NT2/D1 (cell line): ENCODE results near the gene LRCH4.

Source experiments
- DNase-seq: peaks from one replicate; pipeline ENCODE4 v3.0.0-alpha.2; 2011; ENCODE audit warnings: low read depth, low spot score
- H3K27me3 ChIP-seq: 2 replicates; pipeline ENCODE4 v1.6.0; 2011; ENCODE audit warnings: mild to moderate bottlenecking; ENCODE audit not compliant: insufficient read length, insufficient read depth
- H3K36me3 ChIP-seq: 2 replicates; pipeline ENCODE4 v1.6.1; 2011; ENCODE audit warnings: mild to moderate bottlenecking, low read length, mixed read lengths; ENCODE audit not compliant: insufficient read depth, insufficient read length
- H3K4me1 ChIP-seq: 2 replicates; pipeline ENCODE4 v1.5.1; 2011; ENCODE audit not compliant: insufficient read depth, insufficient read length
- H3K4me3 ChIP-seq: 2 replicates; pipeline ENCODE4 v1.5.1; 2011; ENCODE audit warnings: low read depth; ENCODE audit not compliant: insufficient read length
- H3K9ac ChIP-seq: 2 replicates; pipeline ENCODE4 v1.6.0; 2011; ENCODE audit warnings: low read depth; ENCODE audit not compliant: insufficient read length
- H3K9me3 ChIP-seq: 2 replicates; pipeline ENCODE4 v1.5.1; 2011; ENCODE audit warnings: mild to moderate bottlenecking, low read length; ENCODE audit not compliant: insufficient read depth
- SUZ12 ChIP-seq: IDR thresholded peaks from 2 replicates; pipeline ENCODE4 v1.6.1; 2011; ENCODE audit not compliant: insufficient read length, insufficient read depth; ENCODE audit errors: extremely low read depth
- YY1 ChIP-seq: IDR thresholded peaks from 2 replicates; pipeline ENCODE4 v1.6.1; 2011; ENCODE audit not compliant: insufficient read length, insufficient read depth
- ZNF274 ChIP-seq: IDR thresholded peaks from 2 replicates; pipeline ENCODE4 v1.6.1; 2011; ENCODE audit warnings: mild to moderate bottlenecking, low read depth, low read length

LRCH4 gene

DNA sequence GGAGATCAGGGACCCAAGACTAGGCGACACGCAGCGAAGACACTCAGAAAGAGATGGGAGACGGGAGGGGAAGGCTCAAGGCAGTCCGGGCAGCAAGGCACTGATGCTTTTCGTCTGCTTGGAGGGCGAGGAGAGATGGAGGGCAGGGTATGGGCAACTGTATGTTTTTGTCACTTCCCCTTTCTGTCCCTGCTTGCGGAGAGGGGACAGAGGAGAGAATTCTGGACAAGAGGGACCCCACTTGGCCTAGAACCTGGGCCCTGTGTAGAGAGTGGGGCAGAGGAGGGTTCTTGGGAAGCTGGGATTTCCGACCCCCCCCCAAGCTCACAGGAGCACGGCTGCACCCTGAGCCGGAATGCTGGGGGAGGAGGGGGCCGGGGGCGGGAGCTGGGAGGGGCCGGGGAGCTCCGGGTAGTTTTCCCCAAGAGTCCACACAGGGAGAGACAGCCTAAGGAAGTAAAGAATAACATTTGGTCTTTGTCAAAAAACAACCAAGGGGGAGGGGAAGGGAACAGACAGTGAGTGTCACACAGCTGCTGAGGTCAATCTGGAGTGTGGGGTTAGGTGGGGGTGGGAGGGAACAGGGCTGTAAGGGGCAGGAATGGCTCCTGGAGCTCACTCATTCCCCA lies 1.8 kb downstream of the LRCH4 start:
- Histone ChIP-seq H3K27me3 (no peaks in the 10 kb centered on the region), H3K9me3 (no peaks in the 10 kb centered on the region), H3K4me3 (peak overlapping the region; percentile 86), H3K36me3 (peaks cover 34% of the 10 kb centered on the region), H3K9ac (peak overlapping the region; percentile 93), H3K4me1 (peaks cover 18% of the 10 kb centered on the region)
- TF ChIP-seq SUZ12, result no peak
- no peak for TF ChIP-seq YY1
- no peak for TF ChIP-seq ZNF274
- no peak for DNase-seq

- Histone ChIP-seq H3K4me3 (no peak overlapping the region), H3K4me1 (peaks cover 18% of the 10 kb centered on the region), H3K36me3 (peaks cover 42% of the 10 kb centered on the region), H3K27me3 (no peaks in the 10 kb centered on the region), H3K9me3 (no peaks in the 10 kb centered on the region), H3K9ac (peak overlapping the region; percentile 74)
- no peak for DNase-seq
- TF ChIP-seq ZNF274, result no peak
- TF ChIP-seq YY1, result no peak
- no peak for TF ChIP-seq SUZ12
Observed at GRCh38 chr7:100583132-100584053, 2.5 kb downstream of the LRCH4 start.

GRCh38 chr7:100582650-100583049 lies 3.3 kb downstream of the LRCH4 start:
- H3K4me3 ChIP-seq, result no peak overlapping the region
- peak overlapping the region; percentile 50 for H3K9ac ChIP-seq
- DNase-seq, result no peak
- peaks cover 49% of the 10 kb centered on the region for H3K36me3 ChIP-seq
- no peak for TF ChIP-seq SUZ12
- no peaks in the 10 kb centered on the region for H3K9me3 ChIP-seq
- no peaks in the 10 kb centered on the region for H3K27me3 ChIP-seq
- peaks cover 15% of the 10 kb centered on the region for H3K4me1 ChIP-seq

GRCh38 chr7:100582041-100582579 lies 3.8 kb downstream of the LRCH4 start:
- TF ChIP-seq ZNF274, result no peak
- TF ChIP-seq YY1, result no peak
- TF ChIP-seq SUZ12, result no peak
- no peak for DNase-seq
- Histone ChIP-seq H3K4me3 (no peak overlapping the region), H3K9me3 (no peaks in the 10 kb centered on the region), H3K27me3 (no peaks in the 10 kb centered on the region), H3K4me1 (peaks cover 15% of the 10 kb centered on the region), H3K36me3 (peaks cover 54% of the 10 kb centered on the region), H3K9ac (no peak overlapping the region)

DNA sequence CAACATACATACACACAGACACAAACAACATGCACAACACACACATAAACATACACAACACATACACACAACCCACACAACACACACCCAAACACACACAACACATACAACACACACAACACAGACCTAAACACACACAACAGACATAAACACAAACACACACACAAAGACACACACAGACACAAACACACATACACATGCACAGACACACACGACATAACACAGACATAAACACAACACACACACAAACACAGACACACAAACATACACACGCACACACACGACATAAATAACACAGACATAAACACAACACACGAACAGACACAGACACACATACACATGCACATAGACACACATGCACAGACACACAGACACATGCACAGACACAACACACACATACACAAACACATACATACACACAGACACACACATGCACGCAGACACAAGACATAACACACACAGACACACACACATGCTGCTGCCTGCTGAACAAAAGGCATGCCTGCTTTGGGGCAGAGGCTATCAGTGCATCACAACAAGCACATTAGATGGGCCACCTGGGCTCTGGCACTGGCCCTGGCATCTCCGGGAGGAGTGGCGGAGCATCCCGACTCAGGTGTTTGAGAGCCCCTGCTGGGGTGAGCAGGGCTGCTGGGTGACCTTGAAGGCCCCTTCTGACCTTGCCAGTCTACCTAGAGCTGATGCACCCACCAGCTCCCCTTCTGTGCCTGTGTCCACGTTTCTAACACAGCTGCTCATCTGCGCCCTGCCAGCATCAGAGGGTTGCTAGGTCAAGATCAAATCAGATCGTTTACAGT lies 5.3 kb downstream of the LRCH4 start:
- DNase-seq, result no peak
- TF ChIP-seq YY1 (no peak), ZNF274 (no peak), SUZ12 (no peak)
- H3K4me3 ChIP-seq, result no peak overlapping the region
- no peaks in the 10 kb centered on the region for H3K9me3 ChIP-seq
- no peaks in the 10 kb centered on the region for H3K27me3 ChIP-seq
- H3K9ac ChIP-seq, result no peak overlapping the region
- H3K4me1 ChIP-seq, result peaks cover 15% of the 10 kb centered on the region
- H3K36me3 ChIP-seq, result peaks cover 66% of the 10 kb centered on the region

GRCh38 chr7:100578246-100579183 lies 7.4 kb downstream of the LRCH4 start:
- Histone ChIP-seq H3K4me1 (peaks cover 9% of the 10 kb centered on the region), H3K9me3 (no peaks in the 10 kb centered on the region), H3K9ac (no peak overlapping the region), H3K27me3 (no peaks in the 10 kb centered on the region), H3K36me3 (peaks cover 85% of the 10 kb centered on the region), H3K4me3 (no peak overlapping the region)
- TF ChIP-seq SUZ12 (no peak), YY1 (no peak), ZNF274 (no peak)
- DNase-seq, result no peak
